Measurements from ENCODE around the gene DTD1.

DTD1 gene

GRCh38 chr20:18695175-18695574 lies 107.3 kb downstream of the DTD1 start:
- Histone ChIP-seq H3K4me3 (ENCODE audit: low read length) (no peak overlapping the region), H3K4me1 (ENCODE audit: control insufficient read depth, low read length) (no peaks in the 10 kb centered on the region), H3K9me2 (replicated peaks; ENCODE audit: control insufficient read depth, low read length) (no peaks in the 10 kb centered on the region), H3K27ac (ENCODE audit: low read depth, low read length) (no peak overlapping the region), H3F3A (ENCODE audit: control insufficient read depth, insufficient read depth) (no peaks in the 10 kb centered on the region), H3K36me3 (ENCODE audit: control insufficient read depth, low read length) (no peaks in the 10 kb centered on the region), H3K4me2 (ENCODE audit: low read length) (no peak overlapping the region), H4K20me1 (ENCODE audit: control insufficient read depth, insufficient read depth, low read depth, low read length) (no peaks in the 10 kb centered on the region), H3K27me3 (ENCODE audit: control insufficient read depth, low read length) (no peaks in the 10 kb centered on the region), H3K9me3 (ENCODE audit: control insufficient read depth, insufficient read depth, low read length) (no peaks in the 10 kb centered on the region), H3K79me2 (ENCODE audit: control insufficient read depth, low read length) (no peaks in the 10 kb centered on the region)
- TF ChIP-seq EZH2phosphoT487 (IDR thresholded peaks at IDR 0.05; ENCODE audit: borderline replicate concordance, low read length), result no peak
- no peak for TF ChIP-seq CTCF (IDR thresholded peaks at IDR 0.05; ENCODE audit: low read depth, low read length, poor library complexity, severe bottlenecking)

GRCh38 chr20:18698735-18699380 lies 111.0 kb downstream of the DTD1 start:
- H4K20me1 ChIP-seq (ENCODE audit: control insufficient read depth, insufficient read depth, low read depth, low read length), result no peaks in the 10 kb centered on the region
- H3K9me3 ChIP-seq (ENCODE audit: control insufficient read depth, insufficient read depth, low read length), result no peaks in the 10 kb centered on the region
- no peaks in the 10 kb centered on the region for H3F3A ChIP-seq (ENCODE audit: control insufficient read depth, insufficient read depth)
- H3K4me1 ChIP-seq (ENCODE audit: control insufficient read depth, low read length), result no peaks in the 10 kb centered on the region
- TF ChIP-seq CTCF (IDR thresholded peaks at IDR 0.05; ENCODE audit: low read depth, low read length, poor library complexity, severe bottlenecking) (no peak), EZH2phosphoT487 (IDR thresholded peaks at IDR 0.05; ENCODE audit: borderline replicate concordance, low read length) (no peak)
- H3K79me2 ChIP-seq (ENCODE audit: control insufficient read depth, low read length), result no peaks in the 10 kb centered on the region
- no peaks in the 10 kb centered on the region for H3K9me2 ChIP-seq (replicated peaks; ENCODE audit: control insufficient read depth, low read length)
- no peak overlapping the region for H3K4me3 ChIP-seq (ENCODE audit: low read length)
- H3K4me2 ChIP-seq (ENCODE audit: low read length), result no peak overlapping the region
- no peaks in the 10 kb centered on the region for H3K27me3 ChIP-seq (ENCODE audit: control insufficient read depth, low read length)
- no peaks in the 10 kb centered on the region for H3K36me3 ChIP-seq (ENCODE audit: control insufficient read depth, low read length)
- H3K27ac ChIP-seq (ENCODE audit: low read depth, low read length), result no peak overlapping the region

- no peak overlapping the region for H3K4me2 ChIP-seq (ENCODE audit: low read length)
- H3K36me3 ChIP-seq (ENCODE audit: control insufficient read depth, low read length), result no peaks in the 10 kb centered on the region
- no peaks in the 10 kb centered on the region for H3K79me2 ChIP-seq (ENCODE audit: control insufficient read depth, low read length)
- H4K20me1 ChIP-seq (ENCODE audit: control insufficient read depth, insufficient read depth, low read depth, low read length), result no peaks in the 10 kb centered on the region
- H3F3A ChIP-seq (ENCODE audit: control insufficient read depth, insufficient read depth), result no peaks in the 10 kb centered on the region
- no peak overlapping the region for H3K27ac ChIP-seq (ENCODE audit: low read depth, low read length)
- no peaks in the 10 kb centered on the region for H3K4me1 ChIP-seq (ENCODE audit: control insufficient read depth, low read length)
- no peaks in the 10 kb centered on the region for H3K27me3 ChIP-seq (ENCODE audit: control insufficient read depth, low read length)
- H3K9me2 ChIP-seq (replicated peaks; ENCODE audit: control insufficient read depth, low read length), result no peaks in the 10 kb centered on the region
- TF ChIP-seq EZH2phosphoT487 (IDR thresholded peaks at IDR 0.05; ENCODE audit: borderline replicate concordance, low read length) (no peak), CTCF (IDR thresholded peaks at IDR 0.05; ENCODE audit: low read depth, low read length, poor library complexity, severe bottlenecking) (no peak)
- H3K4me3 ChIP-seq (ENCODE audit: low read length), result no peak overlapping the region
- no peaks in the 10 kb centered on the region for H3K9me3 ChIP-seq (ENCODE audit: control insufficient read depth, insufficient read depth, low read length)
These were observed 114.1 kb downstream of the DTD1 start for GRCh38 chr20:18701969-18702368.

Measured in DOHH2 (cell line).